ENCODE results near the gene ZNF14.
"Not testable (repeated sequence)": the region's sequence is repeated elsewhere in the genome, so short reads cannot be mapped to it uniquely, and the experiment has no call there.

ZNF14 gene

GRCh38 chr19:19691683-19692082, 41.2 kb downstream of the ZNF14 start:
- Histone ChIP-seq H3K9me2 (replicated peaks; ENCODE audit: insufficient read depth, low read length) (no peaks in the 10 kb centered on the region), H3K9ac (ENCODE audit: low read length) (no peak overlapping the region), H4K20me1 (ENCODE audit: insufficient read depth, low read length) (no peaks in the 10 kb centered on the region), H3K9me3 (replicated peaks; ENCODE audit: insufficient read depth, low read length) (no peaks in the 10 kb centered on the region), H3K4me1 (ENCODE audit: low read length) (no peaks in the 10 kb centered on the region), H3K27ac (ENCODE audit: low read length) (no peak overlapping the region), H3K27me3 (replicated peaks; ENCODE audit: insufficient read depth, low read length) (no peaks in the 10 kb centered on the region), H3K36me3 (replicated peaks; ENCODE audit: insufficient read depth, low read length) (no peaks in the 10 kb centered on the region), H2AFZ (ENCODE audit: low read length) (no peak overlapping the region), H3K79me2 (ENCODE audit: low read length) (no peaks in the 10 kb centered on the region), H3K4me2 (ENCODE audit: low read depth, low read length) (no peak overlapping the region), H3F3A (ENCODE audit: insufficient read depth, low read length) (no peaks in the 10 kb centered on the region), H3K4me3 (ENCODE audit: low read length) (no peak overlapping the region)
- DNase-seq = no peak
- TF ChIP-seq EZH2 (optimal IDR thresholded peaks at IDR 0.05; ENCODE audit: low read depth, low read length) = no peak
- TF ChIP-seq EZH2phosphoT487 (IDR thresholded peaks at IDR 0.05; ENCODE audit: low read length) = no peak
- TF ChIP-seq CTCF (IDR thresholded peaks at IDR 0.05; ENCODE audit: low read length) = no peak

DNA sequence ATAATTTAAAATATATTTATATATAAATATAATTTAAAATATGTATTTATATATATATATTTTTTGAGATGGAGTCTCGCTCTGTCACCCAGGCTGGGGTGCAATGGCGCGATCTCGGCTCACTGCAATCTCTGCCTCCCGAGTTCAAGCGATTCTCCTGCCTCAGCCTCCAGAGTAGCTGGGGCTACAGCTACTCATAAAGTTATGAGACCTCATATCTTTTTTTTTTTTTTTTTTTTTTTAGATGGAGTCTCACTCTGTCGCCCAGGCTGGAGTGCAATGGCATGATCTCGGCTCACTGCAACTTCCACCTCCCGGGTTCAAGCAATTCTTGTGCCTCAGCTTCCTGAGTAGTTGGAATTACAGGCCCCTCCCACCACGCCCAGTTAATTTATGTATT, 43.9 kb downstream of the ZNF14 start:
- not testable (repeated sequence) for H4K20me1 ChIP-seq (ENCODE audit: insufficient read depth, low read length); H3K36me3 ChIP-seq (replicated peaks; ENCODE audit: insufficient read depth, low read length); H2AFZ ChIP-seq (ENCODE audit: low read length); H3K27me3 ChIP-seq (replicated peaks; ENCODE audit: insufficient read depth, low read length); H3K4me3 ChIP-seq (ENCODE audit: low read length); DNase-seq; H3K79me2 ChIP-seq (ENCODE audit: low read length); H3K4me2 ChIP-seq (ENCODE audit: low read depth, low read length); H3K4me1 ChIP-seq (ENCODE audit: low read length); H3F3A ChIP-seq (ENCODE audit: insufficient read depth, low read length); H3K9me3 ChIP-seq (replicated peaks; ENCODE audit: insufficient read depth, low read length); H3K9me2 ChIP-seq (replicated peaks; ENCODE audit: insufficient read depth, low read length); H3K27ac ChIP-seq (ENCODE audit: low read length); H3K9ac ChIP-seq (ENCODE audit: low read length)

DNA sequence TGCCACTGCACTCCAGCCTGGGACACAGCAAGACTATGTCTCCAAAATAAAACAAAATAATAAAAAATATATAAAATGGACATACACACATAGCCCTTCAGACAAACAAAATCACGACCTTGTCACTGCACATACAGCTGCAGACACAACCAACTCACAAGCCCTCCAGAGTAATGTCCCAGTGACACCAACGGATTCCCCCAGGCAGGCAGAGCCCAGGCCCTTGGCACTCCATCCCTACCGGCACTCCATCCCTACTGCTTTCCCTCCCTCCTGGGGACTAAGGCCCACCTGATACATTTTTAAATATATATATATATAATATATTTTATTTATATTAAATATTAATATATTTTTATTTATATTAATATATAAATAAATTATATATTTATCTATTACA, 45.8 kb downstream of the ZNF14 start:
- no peaks in the 10 kb centered on the region for H3K9me2 ChIP-seq (replicated peaks; ENCODE audit: insufficient read depth, low read length)
- no peak overlapping the region for H3K4me3 ChIP-seq (ENCODE audit: low read length)
- H3K27ac ChIP-seq (ENCODE audit: low read length) = no peak overlapping the region
- H3K79me2 ChIP-seq (ENCODE audit: low read length) = no peaks in the 10 kb centered on the region
- H3K4me2 ChIP-seq (ENCODE audit: low read depth, low read length) = no peak overlapping the region
- no peaks in the 10 kb centered on the region for H3K4me1 ChIP-seq (ENCODE audit: low read length)
- no peaks in the 10 kb centered on the region for H4K20me1 ChIP-seq (ENCODE audit: insufficient read depth, low read length)
- no peak for TF ChIP-seq EZH2phosphoT487 (IDR thresholded peaks at IDR 0.05; ENCODE audit: low read length)
- no peak for TF ChIP-seq EZH2 (optimal IDR thresholded peaks at IDR 0.05; ENCODE audit: low read depth, low read length)
- no peak for TF ChIP-seq CTCF (IDR thresholded peaks at IDR 0.05; ENCODE audit: low read length)
- DNase-seq = no peak
- H3K36me3 ChIP-seq (replicated peaks; ENCODE audit: insufficient read depth, low read length) = no peaks in the 10 kb centered on the region
- H3K27me3 ChIP-seq (replicated peaks; ENCODE audit: insufficient read depth, low read length) = no peaks in the 10 kb centered on the region
- no peaks in the 10 kb centered on the region for H3F3A ChIP-seq (ENCODE audit: insufficient read depth, low read length)
- no peak overlapping the region for H3K9ac ChIP-seq (ENCODE audit: low read length)
- H2AFZ ChIP-seq (ENCODE audit: low read length) = no peak overlapping the region
- H3K9me3 ChIP-seq (replicated peaks; ENCODE audit: insufficient read depth, low read length) = no peaks in the 10 kb centered on the region

- Histone ChIP-seq H2AFZ (ENCODE audit: low read length) (no peak overlapping the region), H3K27ac (ENCODE audit: low read length) (no peak overlapping the region), H3K9me3 (replicated peaks; ENCODE audit: insufficient read depth, low read length) (no peaks in the 10 kb centered on the region)
These were observed 46.3 kb downstream of the ZNF14 start for GRCh38 chr19:19686580-19686979.

GRCh38 chr19:19686119-19686518, 46.8 kb downstream of the ZNF14 start:
- H3K4me1 ChIP-seq (ENCODE audit: low read length); H3K4me3 ChIP-seq (ENCODE audit: low read length); H3K9me2 ChIP-seq (replicated peaks; ENCODE audit: insufficient read depth, low read length); H3K9ac ChIP-seq (ENCODE audit: low read length); H3K27me3 ChIP-seq (replicated peaks; ENCODE audit: insufficient read depth, low read length); H3F3A ChIP-seq (ENCODE audit: insufficient read depth, low read length); H4K20me1 ChIP-seq (ENCODE audit: insufficient read depth, low read length); H2AFZ ChIP-seq (ENCODE audit: low read length); DNase-seq; H3K9me3 ChIP-seq (replicated peaks; ENCODE audit: insufficient read depth, low read length); H3K4me2 ChIP-seq (ENCODE audit: low read depth, low read length); H3K27ac ChIP-seq (ENCODE audit: low read length); H3K36me3 ChIP-seq (replicated peaks; ENCODE audit: insufficient read depth, low read length); H3K79me2 ChIP-seq (ENCODE audit: low read length): not testable (repeated sequence)

More at GRCh38 chr19:19686580-19686979, 46.3 kb downstream of the ZNF14 start:
- DNase-seq = no peak
- H3K79me2 ChIP-seq (ENCODE audit: low read length) = no peaks in the 10 kb centered on the region
- no peaks in the 10 kb centered on the region for H3F3A ChIP-seq (ENCODE audit: insufficient read depth, low read length)
- H3K4me3 ChIP-seq (ENCODE audit: low read length) = no peak overlapping the region
- H3K27me3 ChIP-seq (replicated peaks; ENCODE audit: insufficient read depth, low read length) = no peaks in the 10 kb centered on the region
- H3K36me3 ChIP-seq (replicated peaks; ENCODE audit: insufficient read depth, low read length) = no peaks in the 10 kb centered on the region
- TF ChIP-seq EZH2phosphoT487 (IDR thresholded peaks at IDR 0.05; ENCODE audit: low read length) = no peak
- TF ChIP-seq EZH2 (optimal IDR thresholded peaks at IDR 0.05; ENCODE audit: low read depth, low read length) = no peak
- no peak for TF ChIP-seq CTCF (IDR thresholded peaks at IDR 0.05; ENCODE audit: low read length)
- H3K9ac ChIP-seq (ENCODE audit: low read length) = no peak overlapping the region
- no peaks in the 10 kb centered on the region for H3K9me2 ChIP-seq (replicated peaks; ENCODE audit: insufficient read depth, low read length)
- H3K4me2 ChIP-seq (ENCODE audit: low read depth, low read length) = no peak overlapping the region
- H3K4me1 ChIP-seq (ENCODE audit: low read length) = no peaks in the 10 kb centered on the region
- no peaks in the 10 kb centered on the region for H4K20me1 ChIP-seq (ENCODE audit: insufficient read depth, low read length)

Measured in MM.1S (cell line).